ENCODE data around the gene DMAC1.
A peak's percentile ranks its signal among the peaks of the same experiment; 100 is the strongest.

DMAC1 gene

GRCh38 chr9:7782400-7783120 lies 17.0 kb downstream of the DMAC1 start:
- DNase-seq, result peak; percentile 14

GRCh38 chr9:7780261-7780988 lies 19.2 kb downstream of the DMAC1 start:
- DNase-seq, result no peak

- no peak for DNase-seq
Measured at GRCh38 chr9:7778851-7779600, 20.6 kb downstream of the DMAC1 start.

- peak; percentile 71 for DNase-seq
Measured at GRCh38 chr9:7777771-7778170, 21.8 kb downstream of the DMAC1 start.

GRCh38 chr9:7770111-7770510 lies 29.5 kb downstream of the DMAC1 start:
- no peak for DNase-seq

GRCh38 chr9:7762600-7762999 lies 37.0 kb downstream of the DMAC1 start:
- no peak for DNase-seq

GRCh38 chr9:7760014-7760415 lies 39.6 kb downstream of the DMAC1 start:
- no peak for DNase-seq

- no peak for DNase-seq
Measured at GRCh38 chr9:7756088-7756487, 43.5 kb downstream of the DMAC1 start.

- DNase-seq, result no peak
Measured at GRCh38 chr9:7752481-7752880, 47.1 kb downstream of the DMAC1 start.
